NT2/D1 (cell line): ENCODE results near the gene CNRIP1.

Experiments used
- DNase-seq: peaks from one replicate; pipeline ENCODE4 v3.0.0-alpha.2; 2011; ENCODE audit warnings: low read depth, low spot score
- H3K27me3 ChIP-seq: 2 replicates; pipeline ENCODE4 v1.6.0; 2011; ENCODE audit warnings: mild to moderate bottlenecking; ENCODE audit not compliant: insufficient read length, insufficient read depth
- H3K36me3 ChIP-seq: 2 replicates; pipeline ENCODE4 v1.6.1; 2011; ENCODE audit warnings: mild to moderate bottlenecking, low read length, mixed read lengths; ENCODE audit not compliant: insufficient read depth, insufficient read length
- H3K4me1 ChIP-seq: 2 replicates; pipeline ENCODE4 v1.5.1; 2011; ENCODE audit not compliant: insufficient read depth, insufficient read length
- H3K4me3 ChIP-seq: 2 replicates; pipeline ENCODE4 v1.5.1; 2011; ENCODE audit warnings: low read depth; ENCODE audit not compliant: insufficient read length
- H3K9ac ChIP-seq: 2 replicates; pipeline ENCODE4 v1.6.0; 2011; ENCODE audit warnings: low read depth; ENCODE audit not compliant: insufficient read length
- H3K9me3 ChIP-seq: 2 replicates; pipeline ENCODE4 v1.5.1; 2011; ENCODE audit warnings: mild to moderate bottlenecking, low read length; ENCODE audit not compliant: insufficient read depth
- SUZ12 ChIP-seq: IDR thresholded peaks from 2 replicates; pipeline ENCODE4 v1.6.1; 2011; ENCODE audit not compliant: insufficient read length, insufficient read depth; ENCODE audit errors: extremely low read depth
- YY1 ChIP-seq: IDR thresholded peaks from 2 replicates; pipeline ENCODE4 v1.6.1; 2011; ENCODE audit not compliant: insufficient read length, insufficient read depth
- ZNF274 ChIP-seq: IDR thresholded peaks from 2 replicates; pipeline ENCODE4 v1.6.1; 2011; ENCODE audit warnings: mild to moderate bottlenecking, low read depth, low read length

CNRIP1 gene

DNA sequence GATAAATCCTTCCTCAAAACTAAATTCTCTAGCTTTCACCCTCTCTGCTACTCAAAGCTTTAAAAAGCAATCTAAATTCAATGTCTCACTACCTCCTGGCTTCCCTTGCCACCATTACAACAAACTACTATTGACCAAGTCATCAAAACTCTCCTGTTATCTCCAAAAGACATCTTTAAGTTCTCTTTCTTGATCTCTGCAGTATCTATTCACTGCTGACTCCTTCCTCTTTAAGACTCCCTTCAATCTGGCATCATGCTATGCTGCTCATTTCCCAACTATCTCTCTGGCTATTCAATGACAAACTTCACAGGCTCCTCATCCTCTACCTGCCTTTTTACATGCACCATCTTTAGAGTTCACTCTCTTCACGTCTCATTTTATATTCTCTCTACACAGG, 73.4 kb downstream of the CNRIP1 start:
- Histone ChIP-seq H3K9ac (no peak overlapping the region), H3K36me3 (peaks cover 15% of the 10 kb centered on the region), H3K4me3 (no peak overlapping the region), H3K4me1 (no peaks in the 10 kb centered on the region), H3K27me3 (no peaks in the 10 kb centered on the region), H3K9me3 (no peaks in the 10 kb centered on the region)
- no peak for TF ChIP-seq SUZ12
- no peak for TF ChIP-seq YY1
- no peak for TF ChIP-seq ZNF274
- no peak for DNase-seq

DNA sequence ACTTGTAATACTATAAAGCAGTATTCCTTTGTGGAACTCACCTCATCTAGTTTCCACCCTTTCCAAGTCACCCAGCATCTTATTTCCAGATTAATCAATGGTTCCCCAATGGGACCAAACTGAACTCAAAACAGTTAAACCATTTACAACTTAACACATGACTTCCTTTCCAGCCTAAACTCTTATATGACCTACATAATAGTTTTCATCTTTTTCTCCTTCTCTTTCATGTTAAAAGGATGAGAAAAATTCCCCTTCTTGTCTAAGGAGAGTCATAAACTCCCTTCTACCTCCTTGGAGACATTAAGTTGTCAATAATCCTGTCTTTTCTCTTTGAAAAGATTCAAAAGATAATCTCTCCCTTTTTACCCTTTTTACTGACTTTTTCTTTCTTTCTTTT, 74.1 kb downstream of the CNRIP1 start:
- no peak for TF ChIP-seq SUZ12
- no peak for TF ChIP-seq YY1
- TF ChIP-seq ZNF274: no peak
- Histone ChIP-seq H3K9ac (no peak overlapping the region), H3K9me3 (no peaks in the 10 kb centered on the region), H3K36me3 (peaks cover 13% of the 10 kb centered on the region), H3K27me3 (no peaks in the 10 kb centered on the region), H3K4me3 (no peak overlapping the region), H3K4me1 (no peaks in the 10 kb centered on the region)
- no peak for DNase-seq

- Histone ChIP-seq H3K9ac (no peak overlapping the region), H3K36me3 (peaks cover 7% of the 10 kb centered on the region), H3K4me1 (no peaks in the 10 kb centered on the region), H3K27me3 (no peaks in the 10 kb centered on the region), H3K4me3 (no peak overlapping the region), H3K9me3 (no peaks in the 10 kb centered on the region)
- no peak for TF ChIP-seq YY1
- no peak for TF ChIP-seq ZNF274
- DNase-seq: no peak
Observed at GRCh38 chr2:68245066-68245465, 74.7 kb downstream of the CNRIP1 start.

- no peaks in the 10 kb centered on the region for H3K4me1 ChIP-seq
- H3K9ac ChIP-seq: no peak overlapping the region
- H3K27me3 ChIP-seq: no peaks in the 10 kb centered on the region
- H3K4me3 ChIP-seq: no peak overlapping the region
- no peaks in the 10 kb centered on the region for H3K9me3 ChIP-seq
- peaks cover 7% of the 10 kb centered on the region for H3K36me3 ChIP-seq
- no peak for DNase-seq
- no peak for TF ChIP-seq YY1
Observed at GRCh38 chr2:68244456-68244855, 75.3 kb downstream of the CNRIP1 start.
